ENCODE results near the gene KDM7A.
"Not testable (repeated sequence)": the region's sequence is repeated elsewhere in the genome, so short reads cannot be mapped to it uniquely, and the experiment has no call there.

Gene KDM7A

GRCh38 chr7:140176811-140177702, at the start of gene KDM7A:
Gene KDM7A, minus strand, starts transcription at chr7:140176983. Its CDS starts 46 bp downstream, at chr7:140176937.
- no peak for FAIRE-seq
- DNase-seq (ENCODE audit: insufficient read length, low spot score) = peak; percentile 71

- DNase-seq (ENCODE audit: insufficient read length, low spot score) (no peak), FAIRE-seq (no peak)
Observed at GRCh38 chr7:140225562-140226249, 48.9 kb upstream of the KDM7A start.

- FAIRE-seq (no peak), DNase-seq (ENCODE audit: insufficient read length, low spot score) (no peak)
Observed at GRCh38 chr7:140223515-140224221, 46.9 kb upstream of the KDM7A start.

GRCh38 chr7:140222814-140223213, 46.0 kb upstream of the KDM7A start:
- FAIRE-seq = no peak
- DNase-seq (ENCODE audit: insufficient read length, low spot score) = no peak

GRCh38 chr7:140219672-140220524, 43.1 kb upstream of the KDM7A start:
- FAIRE-seq (no peak), DNase-seq (ENCODE audit: insufficient read length, low spot score) (no peak)

- FAIRE-seq (no peak), DNase-seq (ENCODE audit: insufficient read length, low spot score) (no peak)
Observed at GRCh38 chr7:140218656-140219055, 41.9 kb upstream of the KDM7A start.

GRCh38 chr7:140217750-140218501, 41.1 kb upstream of the KDM7A start:
- no peak for DNase-seq (ENCODE audit: insufficient read length, low spot score)
- no peak for FAIRE-seq

GRCh38 chr7:140215281-140215680, 38.5 kb upstream of the KDM7A start:
- FAIRE-seq = no peak

GRCh38 chr7:140214075-140214684, 37.4 kb upstream of the KDM7A start:
- FAIRE-seq = no peak

More at GRCh38 chr7:140215281-140215680, 38.5 kb upstream of the KDM7A start:
- DNase-seq (ENCODE audit: insufficient read length, low spot score) = no peak

GRCh38 chr7:140213684-140214074, 36.9 kb upstream of the KDM7A start:
- FAIRE-seq (no peak), DNase-seq (ENCODE audit: insufficient read length, low spot score) (no peak)

More at GRCh38 chr7:140214075-140214684, 37.4 kb upstream of the KDM7A start:
- no peak for DNase-seq (ENCODE audit: insufficient read length, low spot score)

GRCh38 chr7:140212100-140212881, 35.5 kb upstream of the KDM7A start:
- no peak for FAIRE-seq
- DNase-seq (ENCODE audit: insufficient read length, low spot score) = no peak

- DNase-seq (ENCODE audit: insufficient read length, low spot score) = no peak
- FAIRE-seq = no peak
Observed at GRCh38 chr7:140211698-140212097, 34.9 kb upstream of the KDM7A start.

GRCh38 chr7:140209866-140210609, 33.3 kb upstream of the KDM7A start:
- FAIRE-seq (no peak), DNase-seq (ENCODE audit: insufficient read length, low spot score) (no peak)

GRCh38 chr7:140206616-140207389, 30.0 kb upstream of the KDM7A start:
- FAIRE-seq = no peak

GRCh38 chr7:140205600-140205999, 28.8 kb upstream of the KDM7A start:
- no peak for DNase-seq (ENCODE audit: insufficient read length, low spot score)
- FAIRE-seq = no peak

More at GRCh38 chr7:140206616-140207389, 30.0 kb upstream of the KDM7A start:
- DNase-seq (ENCODE audit: insufficient read length, low spot score) = no peak

GRCh38 chr7:140203556-140203955, 26.8 kb upstream of the KDM7A start:
- no peak for FAIRE-seq
- no peak for DNase-seq (ENCODE audit: insufficient read length, low spot score)

- DNase-seq (ENCODE audit: insufficient read length, low spot score); FAIRE-seq: not testable (repeated sequence)
Observed at GRCh38 chr7:140202942-140203341, 26.2 kb upstream of the KDM7A start.

Measured in HTR-8/SVneo (cell line).